DOHH2 (cell line): ENCODE results near the gene PTGFRN.
"Not testable (repeated sequence)": the region's sequence is repeated elsewhere in the genome, so short reads cannot be mapped to it uniquely, and the experiment has no call there.

Experiments used
- H3F3A ChIP-seq: fragments of 200-600 bp; sonication (generic), shearing (Covaris generic); 2 replicates; pipeline ENCODE4 v1.6.0; 2016; ENCODE audit warnings: antibody characterized with exemption, mild to moderate bottlenecking; ENCODE audit not compliant: control insufficient read depth, insufficient read depth
- H3K27ac ChIP-seq: fragments of 200-600 bp; sonication (generic); 2 replicates; pipeline ENCODE4 v1.5.1; 2014; ENCODE audit warnings: low read depth, mild to moderate bottlenecking, low read length, moderate library complexity
- H3K27me3 ChIP-seq: fragments of 200-600 bp; sonication (generic); 2 replicates; pipeline ENCODE4 v1.6.1; 2014; ENCODE audit warnings: mild to moderate bottlenecking, low read length, mixed read lengths; ENCODE audit not compliant: control insufficient read depth
- H3K36me3 ChIP-seq: fragments of 200-600 bp; sonication (generic); 2 replicates; pipeline ENCODE4 v1.6.1; 2014; ENCODE audit warnings: mild to moderate bottlenecking, low read length, moderate library complexity, mixed read lengths; ENCODE audit not compliant: control insufficient read depth
- H3K4me1 ChIP-seq: fragments of 200-600 bp; sonication (generic); 2 replicates; pipeline ENCODE4 v1.6.1; 2014; ENCODE audit warnings: mild to moderate bottlenecking, low read length, mixed read lengths; ENCODE audit not compliant: control insufficient read depth
- H3K4me2 ChIP-seq: fragments of 200-600 bp; sonication (generic); 2 replicates; pipeline ENCODE4 v1.6.0; 2014; ENCODE audit warnings: mild to moderate bottlenecking, low read length, moderate library complexity
- H3K4me3 ChIP-seq: fragments of 200-600 bp; sonication (generic); 2 replicates; pipeline ENCODE4 v1.5.1; 2014; ENCODE audit warnings: mild to moderate bottlenecking, low read length, mixed read lengths
- H3K79me2 ChIP-seq: fragments of 200-600 bp; sonication (generic); 2 replicates; pipeline ENCODE4 v1.6.1; 2014; ENCODE audit warnings: mild to moderate bottlenecking, low read length, mixed read lengths; ENCODE audit not compliant: control insufficient read depth
- H3K9me2 ChIP-seq: fragments of 200-600 bp; sonication (generic); replicated peaks from 2 replicates; pipeline ENCODE4 v1.6.1; 2014; ENCODE audit warnings: mild to moderate bottlenecking, low read length, mixed read lengths; ENCODE audit not compliant: control insufficient read depth
- H3K9me3 ChIP-seq: fragments of 200-600 bp; sonication (generic); 2 replicates; pipeline ENCODE4 v1.6.1; 2014; ENCODE audit warnings: antibody characterized with exemption, low read length, mixed read lengths; ENCODE audit not compliant: control insufficient read depth, insufficient read depth
- H4K20me1 ChIP-seq: fragments of 200-600 bp; sonication (generic); 2 replicates; pipeline ENCODE4 v1.6.0; 2014; ENCODE audit warnings: low read depth, mild to moderate bottlenecking, antibody characterized with exemption, low read length, moderate library complexity; ENCODE audit not compliant: control insufficient read depth, insufficient read depth
- EZH2phosphoT487 ChIP-seq: fragments of 200-600 bp; sonication (generic); IDR thresholded peaks from 2 replicates; pipeline ENCODE4 v1.6.1; 2017; ENCODE audit warnings: borderline replicate concordance, mild to moderate bottlenecking, antibody characterized with exemption, low read length, moderate library complexity, mixed read lengths
- TF ChIP-seq, protein P1 (sequence below): fragments of 200-600 bp; sonication (generic); IDR thresholded peaks from one replicate; pipeline ENCODE4 v1.5.1; 2014; ENCODE audit warnings: antibody characterized with exemption, mild to moderate bottlenecking, low read depth, low read length; ENCODE audit not compliant: poor library complexity, severe bottlenecking

Gene PTGFRN

DNA sequence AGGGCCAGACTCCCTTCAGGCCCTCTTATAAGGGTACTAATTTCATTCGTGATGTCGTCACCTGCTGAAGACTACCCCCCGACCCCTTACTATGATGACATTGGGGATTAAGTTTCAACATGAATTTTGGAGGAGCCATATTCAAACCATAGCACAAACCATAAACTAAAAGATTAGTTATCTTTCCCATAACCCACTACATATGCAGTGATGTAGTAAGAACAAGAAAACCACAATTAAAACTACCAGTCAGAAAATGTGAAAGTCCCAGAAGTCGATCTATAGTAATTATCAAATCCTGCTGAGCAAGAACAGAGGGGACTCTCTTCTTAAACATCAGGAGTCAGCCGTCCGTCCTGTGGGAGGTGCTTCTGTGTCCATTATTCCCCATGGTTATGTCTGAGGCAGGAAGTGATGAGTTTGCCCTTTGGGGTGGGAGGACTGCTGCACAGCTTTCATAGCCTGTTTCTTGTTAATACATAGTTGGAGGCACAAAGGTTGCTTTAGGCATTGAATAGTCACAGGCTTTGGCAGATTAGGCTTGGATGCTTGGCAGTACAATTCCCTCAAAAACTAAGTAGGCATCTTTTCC is 35.9 kb upstream of the PTGFRN start:
- Histone ChIP-seq H3K36me3 (no peaks in the 10 kb centered on the region), H4K20me1 (no peaks in the 10 kb centered on the region), H3K4me2 (no peak overlapping the region), H3K79me2 (no peaks in the 10 kb centered on the region), H3K4me1 (no peaks in the 10 kb centered on the region; the same call in 1 of the 2 replicates), H3F3A (no peaks in the 10 kb centered on the region), H3K27me3 (peaks cover 19% of the 10 kb centered on the region), H3K27ac (no peak overlapping the region), H3K9me2 (no peaks in the 10 kb centered on the region), H3K4me3 (no peak overlapping the region), H3K9me3 (no peaks in the 10 kb centered on the region)
- TF ChIP-seq, protein P1, sequence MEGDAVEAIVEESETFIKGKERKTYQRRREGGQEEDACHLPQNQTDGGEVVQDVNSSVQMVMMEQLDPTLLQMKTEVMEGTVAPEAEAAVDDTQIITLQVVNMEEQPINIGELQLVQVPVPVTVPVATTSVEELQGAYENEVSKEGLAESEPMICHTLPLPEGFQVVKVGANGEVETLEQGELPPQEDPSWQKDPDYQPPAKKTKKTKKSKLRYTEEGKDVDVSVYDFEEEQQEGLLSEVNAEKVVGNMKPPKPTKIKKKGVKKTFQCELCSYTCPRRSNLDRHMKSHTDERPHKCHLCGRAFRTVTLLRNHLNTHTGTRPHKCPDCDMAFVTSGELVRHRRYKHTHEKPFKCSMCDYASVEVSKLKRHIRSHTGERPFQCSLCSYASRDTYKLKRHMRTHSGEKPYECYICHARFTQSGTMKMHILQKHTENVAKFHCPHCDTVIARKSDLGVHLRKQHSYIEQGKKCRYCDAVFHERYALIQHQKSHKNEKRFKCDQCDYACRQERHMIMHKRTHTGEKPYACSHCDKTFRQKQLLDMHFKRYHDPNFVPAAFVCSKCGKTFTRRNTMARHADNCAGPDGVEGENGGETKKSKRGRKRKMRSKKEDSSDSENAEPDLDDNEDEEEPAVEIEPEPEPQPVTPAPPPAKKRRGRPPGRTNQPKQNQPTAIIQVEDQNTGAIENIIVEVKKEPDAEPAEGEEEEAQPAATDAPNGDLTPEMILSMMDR: no peak
- TF ChIP-seq EZH2phosphoT487: no peak

DNA sequence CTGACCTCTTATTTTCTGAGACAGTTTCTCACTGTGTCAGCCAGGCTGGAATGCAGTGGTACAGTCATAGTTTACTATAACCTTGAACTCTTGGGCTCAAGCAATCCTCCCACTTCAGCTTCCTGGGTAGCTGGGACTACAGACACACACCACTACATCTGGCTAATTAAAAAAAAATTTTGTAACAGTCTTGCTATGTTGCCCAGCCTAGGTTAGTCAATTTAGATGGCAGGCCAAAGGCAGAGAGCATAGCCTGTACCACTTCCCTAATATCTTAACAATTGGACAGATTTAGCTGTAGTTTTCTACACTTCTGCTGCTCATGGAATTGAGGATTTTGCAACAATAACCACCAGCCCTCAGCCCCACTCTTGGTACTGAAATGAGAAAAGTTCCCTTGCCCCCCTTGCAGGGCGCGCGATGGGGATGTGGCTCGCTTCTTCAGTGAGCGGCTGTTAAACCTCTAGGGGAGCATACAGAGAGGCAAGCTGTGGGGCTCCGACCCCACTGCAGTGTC is 34.9 kb upstream of the PTGFRN start:
- no peaks in the 10 kb centered on the region for H3K79me2 ChIP-seq
- H3K27me3 ChIP-seq: peaks cover 28% of the 10 kb centered on the region
- H4K20me1 ChIP-seq: no peaks in the 10 kb centered on the region
- no peak overlapping the region for H3K27ac ChIP-seq
- TF ChIP-seq, protein P1: no peak
- no peak for TF ChIP-seq EZH2phosphoT487
- H3K9me2 ChIP-seq: no peaks in the 10 kb centered on the region
- H3F3A ChIP-seq: no peaks in the 10 kb centered on the region
- H3K9me3 ChIP-seq: no peaks in the 10 kb centered on the region
- no peaks in the 10 kb centered on the region for H3K36me3 ChIP-seq
- H3K4me2 ChIP-seq: no peak overlapping the region
- H3K4me1 ChIP-seq: peaks cover 3% of the 10 kb centered on the region; the same call in 1 of the 2 replicates
- H3K4me3 ChIP-seq: no peak overlapping the region

DNA sequence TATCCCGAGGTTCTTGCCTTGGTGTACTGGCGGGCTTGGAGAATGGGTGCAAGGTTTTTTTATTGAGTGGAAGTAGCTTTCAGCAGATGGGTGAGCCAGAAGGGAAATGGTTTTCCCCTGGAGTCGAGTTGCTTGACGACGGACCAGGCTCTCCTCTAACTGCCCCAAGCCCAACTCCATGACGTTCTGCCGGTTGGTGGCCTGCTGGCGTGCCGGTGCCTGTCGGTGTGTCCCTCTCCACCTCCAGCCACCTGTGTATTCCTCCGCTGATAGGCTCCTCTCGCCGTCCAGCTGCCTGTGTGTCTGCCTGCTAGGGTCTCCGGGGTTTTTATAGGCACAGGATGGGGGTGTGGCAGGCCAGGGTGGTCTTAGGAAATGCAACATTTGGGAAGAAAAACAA is 34.3 kb upstream of the PTGFRN start:
- Histone ChIP-seq H3F3A (no peaks in the 10 kb centered on the region), H3K27ac (no peak overlapping the region), H3K36me3 (no peaks in the 10 kb centered on the region), H3K79me2 (no peaks in the 10 kb centered on the region), H3K4me2 (no peak overlapping the region), H3K9me3 (no peaks in the 10 kb centered on the region), H4K20me1 (no peaks in the 10 kb centered on the region), H3K4me3 (no peak overlapping the region), H3K27me3 (peaks cover 28% of the 10 kb centered on the region), H3K9me2 (no peaks in the 10 kb centered on the region), H3K4me1 (peaks cover 3% of the 10 kb centered on the region; the same call in 1 of the 2 replicates)
- TF ChIP-seq, protein P1: no peak
- TF ChIP-seq EZH2phosphoT487: no peak

DNA sequence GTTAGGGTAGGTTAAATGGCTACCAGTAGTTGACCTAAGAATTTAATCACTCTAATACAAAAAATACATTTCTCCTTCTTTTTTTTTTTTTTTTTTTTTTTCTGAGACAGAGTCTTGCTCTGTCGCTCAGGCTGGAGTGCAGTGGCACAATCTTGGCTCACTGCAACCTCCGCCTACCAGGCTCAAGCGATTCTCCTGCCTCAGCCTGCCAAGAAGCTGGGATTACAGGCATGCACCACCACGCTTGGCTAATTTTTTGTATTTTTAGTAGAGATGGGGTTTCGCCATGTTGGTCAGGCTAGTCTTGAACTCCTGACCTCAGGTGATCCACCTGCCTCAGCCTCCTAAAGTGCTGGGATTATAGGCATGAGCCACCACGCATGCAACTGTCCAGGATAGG is 33.8 kb upstream of the PTGFRN start:
- not testable (repeated sequence) for H3K4me2 ChIP-seq, H3K79me2 ChIP-seq, H3K9me3 ChIP-seq

More for the DNA sequence above, 33.8 kb upstream of the PTGFRN start:
- H3K27me3 ChIP-seq: peaks cover 28% of the 10 kb centered on the region
- H3K4me1 ChIP-seq, H3K27ac ChIP-seq, H4K20me1 ChIP-seq, H3K4me3 ChIP-seq, H3K36me3 ChIP-seq, H3K9me2 ChIP-seq, H3F3A ChIP-seq: not testable (repeated sequence)
